ENCODE data around the gene PLK5.
A peak's percentile ranks its signal among the peaks of the same experiment; 100 is the strongest.
"Not testable (repeated sequence)": the region's sequence is repeated elsewhere in the genome, so short reads cannot be mapped to it uniquely, and the experiment has no call there.

PLK5 gene

GRCh38 chr19:1499231-1499630 lies 24.6 kb upstream of the PLK5 start:
- H2BK5ac ChIP-seq (ENCODE audit: low read length); H3K27ac ChIP-seq (replicated peaks; ENCODE audit: low read length); H2AK5ac ChIP-seq (ENCODE audit: low read depth, low read length); DNase-seq (ENCODE audit: low spot score); H2BK15ac ChIP-seq (ENCODE audit: low read length); H2BK12ac ChIP-seq (ENCODE audit: low read length); H3K4me2 ChIP-seq (ENCODE audit: insufficient read depth, low read length, poor library complexity, severe bottlenecking); H3K36me3 ChIP-seq (replicated peaks in 1 of 2; ENCODE audit: control insufficient read depth in 2 of 2, insufficient read depth in 2 of 2, low read length in 2 of 2); H3K18ac ChIP-seq (ENCODE audit: low read length); H3K79me1 ChIP-seq (ENCODE audit: low read depth, low read length); H4K91ac ChIP-seq (ENCODE audit: low read depth, low read length, poor library complexity); H3K9ac ChIP-seq (ENCODE audit: low read depth, low read length, poor library complexity); H4K8ac ChIP-seq (ENCODE audit: low read depth, low read length); H3K14ac ChIP-seq (ENCODE audit: low read length); H2BK120ac ChIP-seq (ENCODE audit: low read depth, low read length); H3K23ac ChIP-seq (ENCODE audit: low read depth, low read length, poor library complexity); H3K4me3 ChIP-seq (ENCODE audit: low read length in 2 of 2); H2AFZ ChIP-seq (ENCODE audit: low read length); H3K4ac ChIP-seq (ENCODE audit: low read length); H3K9me3 ChIP-seq (replicated peaks in 1 of 2; ENCODE audit: control insufficient read depth in 2 of 2, insufficient read depth in 1 of 2, low read depth in 1 of 2, low read length in 2 of 2): not testable (repeated sequence)
- peaks cover 0 to 16% (median 15%) of the 10 kb centered on the region in 3 experiments for H3K27me3 ChIP-seq (ENCODE audit: control insufficient read depth in 3 of 3, insufficient read depth in 3 of 3, low read depth in 1 of 3, low read length in 3 of 3)
- WGBS, 2 donors (ENCODE audit: extremely low coverage in 2 of 2, insufficient read length in 2 of 2, insufficient replicate concordance in 1 of 2) = no CpG with 5 or more reads among the region's 34 CpGs
- H3K4me1 ChIP-seq (ENCODE audit: control insufficient read depth in 2 of 2, insufficient read depth in 1 of 2, low read depth in 1 of 2, low read length in 2 of 2) = peaks cover 7 to 10% of the 10 kb centered on the region in 2 donors

- peaks cover 7 to 10% of the 10 kb centered on the region in 2 donors for H3K4me1 ChIP-seq (ENCODE audit: control insufficient read depth in 2 of 2, insufficient read depth in 1 of 2, low read depth in 1 of 2, low read length in 2 of 2)
- H3K79me1 ChIP-seq (ENCODE audit: low read depth, low read length) = no peaks in the 10 kb centered on the region
- WGBS, 2 donors (ENCODE audit: extremely low coverage in 2 of 2, insufficient read length in 2 of 2, insufficient replicate concordance in 1 of 2) = no CpG with 5 or more reads among the region's 9 CpGs
- H2BK12ac ChIP-seq (ENCODE audit: low read length) = no peak overlapping the region
- H3K4me3 ChIP-seq (ENCODE audit: low read length in 2 of 2) = no peak overlapping the region
- no peak overlapping the region for H4K91ac ChIP-seq (ENCODE audit: low read depth, low read length, poor library complexity)
- H2BK5ac ChIP-seq (ENCODE audit: low read length) = no peak overlapping the region
- no peak overlapping the region for H2AK5ac ChIP-seq (ENCODE audit: low read depth, low read length)
- no peak overlapping the region for H3K27ac ChIP-seq (replicated peaks; ENCODE audit: low read length)
- peaks cover 0 to 19% (median 18%) of the 10 kb centered on the region in 3 experiments for H3K27me3 ChIP-seq (ENCODE audit: control insufficient read depth in 3 of 3, insufficient read depth in 3 of 3, low read depth in 1 of 3, low read length in 3 of 3)
- no peak overlapping the region for H3K14ac ChIP-seq (ENCODE audit: low read length)
- H2AFZ ChIP-seq (ENCODE audit: low read length) = no peak overlapping the region
- no peak overlapping the region for H3K4me2 ChIP-seq (ENCODE audit: insufficient read depth, low read length, poor library complexity, severe bottlenecking)
- no peak overlapping the region for H2BK15ac ChIP-seq (ENCODE audit: low read length)
- DNase-seq (ENCODE audit: low spot score) = no peak
- H3K23ac ChIP-seq (ENCODE audit: low read depth, low read length, poor library complexity) = no peak overlapping the region
- no peak overlapping the region for H3K9ac ChIP-seq (ENCODE audit: low read depth, low read length, poor library complexity)
- no peak overlapping the region for H3K18ac ChIP-seq (ENCODE audit: low read length)
- H3K9me3 ChIP-seq (replicated peaks in 1 of 2; ENCODE audit: control insufficient read depth in 2 of 2, insufficient read depth in 1 of 2, low read depth in 1 of 2, low read length in 2 of 2) = peaks cover 0 to 4% of the 10 kb centered on the region in 2 donors
- no peak overlapping the region for H2BK120ac ChIP-seq (ENCODE audit: low read depth, low read length)
- no peak overlapping the region for H4K8ac ChIP-seq (ENCODE audit: low read depth, low read length)
- no peak overlapping the region for H3K4ac ChIP-seq (ENCODE audit: low read length)
- H3K36me3 ChIP-seq (replicated peaks in 1 of 2; ENCODE audit: control insufficient read depth in 2 of 2, insufficient read depth in 2 of 2, low read length in 2 of 2) = no peaks in the 10 kb centered on the region
These were observed 22.7 kb upstream of the PLK5 start for GRCh38 chr19:1501200-1501595.

GRCh38 chr19:1502433-1503088 lies 21.3 kb upstream of the PLK5 start:
- Histone ChIP-seq H2AK5ac (ENCODE audit: low read depth, low read length) (peak overlapping the region; percentile 2), H3K9me3 (replicated peaks in 1 of 2; ENCODE audit: control insufficient read depth in 2 of 2, insufficient read depth in 1 of 2, low read depth in 1 of 2, low read length in 2 of 2) (peaks cover 0 to 4% of the 10 kb centered on the region in 2 donors), H3K9ac (ENCODE audit: low read depth, low read length, poor library complexity) (no peak overlapping the region), H3K27me3 (ENCODE audit: control insufficient read depth in 3 of 3, insufficient read depth in 3 of 3, low read depth in 1 of 3, low read length in 3 of 3) (peaks cover 0 to 19% (median 18%) of the 10 kb centered on the region in 3 experiments), H3K4ac (ENCODE audit: low read length) (no peak overlapping the region), H3K36me3 (replicated peaks in 1 of 2; ENCODE audit: control insufficient read depth in 2 of 2, insufficient read depth in 2 of 2, low read length in 2 of 2) (no peaks in the 10 kb centered on the region), H2BK5ac (ENCODE audit: low read length) (no peak overlapping the region), H3K23ac (ENCODE audit: low read depth, low read length, poor library complexity) (no peak overlapping the region), H3K4me1 (ENCODE audit: control insufficient read depth in 2 of 2, insufficient read depth in 1 of 2, low read depth in 1 of 2, low read length in 2 of 2) (peaks cover 7 to 8% of the 10 kb centered on the region in 2 donors), H3K4me2 (ENCODE audit: insufficient read depth, low read length, poor library complexity, severe bottlenecking) (no peak overlapping the region), H3K79me1 (ENCODE audit: low read depth, low read length) (no peaks in the 10 kb centered on the region), H4K91ac (ENCODE audit: low read depth, low read length, poor library complexity) (no peak overlapping the region), H2AFZ (ENCODE audit: low read length) (peak overlapping the region; percentile 74), H3K27ac (replicated peaks; ENCODE audit: low read length) (no peak overlapping the region), H3K14ac (ENCODE audit: low read length) (no peak overlapping the region), H2BK15ac (ENCODE audit: low read length) (peak overlapping the region; percentile 17), H3K4me3 (ENCODE audit: low read length in 2 of 2) (no peak overlapping the region), H3K18ac (ENCODE audit: low read length) (no peak overlapping the region), H2BK120ac (ENCODE audit: low read depth, low read length) (no peak overlapping the region), H2BK12ac (ENCODE audit: low read length) (no peak overlapping the region), H4K8ac (ENCODE audit: low read depth, low read length) (no peak overlapping the region)
- DNase-seq (ENCODE audit: low spot score) = no peak
- WGBS, 2 donors (ENCODE audit: extremely low coverage in 2 of 2, insufficient read length in 2 of 2, insufficient replicate concordance in 1 of 2) = no CpG with 5 or more reads among the region's 14 CpGs

- H4K8ac ChIP-seq (ENCODE audit: low read depth, low read length) = no peak overlapping the region
- peaks cover 0 to 4% of the 10 kb centered on the region in 2 donors for H3K9me3 ChIP-seq (replicated peaks in 1 of 2; ENCODE audit: control insufficient read depth in 2 of 2, insufficient read depth in 1 of 2, low read depth in 1 of 2, low read length in 2 of 2)
- no peaks in the 10 kb centered on the region for H3K79me1 ChIP-seq (ENCODE audit: low read depth, low read length)
- peak overlapping the region; percentile 74 for H2BK15ac ChIP-seq (ENCODE audit: low read length)
- H3K4ac ChIP-seq (ENCODE audit: low read length) = no peak overlapping the region
- peak overlapping the region; percentile 32 for H3K23ac ChIP-seq (ENCODE audit: low read depth, low read length, poor library complexity)
- no peak overlapping the region for H4K91ac ChIP-seq (ENCODE audit: low read depth, low read length, poor library complexity)
- peak overlapping the region; percentile 74 for H2AFZ ChIP-seq (ENCODE audit: low read length)
- H3K27ac ChIP-seq (replicated peaks; ENCODE audit: low read length) = no peak overlapping the region
- H3K4me2 ChIP-seq (ENCODE audit: insufficient read depth, low read length, poor library complexity, severe bottlenecking) = peak overlapping the region; percentile 37
- no peak overlapping the region for H3K4me3 ChIP-seq (ENCODE audit: low read length in 2 of 2)
- peak overlapping the region; percentile 7 for H3K9ac ChIP-seq (ENCODE audit: low read depth, low read length, poor library complexity)
- peaks cover 7% of the 10 kb centered on the region in 2 donors for H3K4me1 ChIP-seq (ENCODE audit: control insufficient read depth in 2 of 2, insufficient read depth in 1 of 2, low read depth in 1 of 2, low read length in 2 of 2)
- H2AK5ac ChIP-seq (ENCODE audit: low read depth, low read length) = peak overlapping the region; percentile 93
- no peak for DNase-seq (ENCODE audit: low spot score)
- peak overlapping the region; percentile 82 for H3K18ac ChIP-seq (ENCODE audit: low read length)
- peaks cover 0 to 19% (median 18%) of the 10 kb centered on the region in 3 experiments for H3K27me3 ChIP-seq (ENCODE audit: control insufficient read depth in 3 of 3, insufficient read depth in 3 of 3, low read depth in 1 of 3, low read length in 3 of 3)
- peak overlapping the region; percentile 95 for H2BK12ac ChIP-seq (ENCODE audit: low read length)
- no peaks in the 10 kb centered on the region for H3K36me3 ChIP-seq (replicated peaks in 1 of 2; ENCODE audit: control insufficient read depth in 2 of 2, insufficient read depth in 2 of 2, low read length in 2 of 2)
- WGBS, 2 donors (ENCODE audit: extremely low coverage in 2 of 2, insufficient read length in 2 of 2, insufficient replicate concordance in 1 of 2) = no CpG with 5 or more reads among the region's 49 CpGs
- H3K14ac ChIP-seq (ENCODE audit: low read length) = peak overlapping the region; percentile 71
- H2BK5ac ChIP-seq (ENCODE audit: low read length) = no peak overlapping the region
- H2BK120ac ChIP-seq (ENCODE audit: low read depth, low read length) = peak overlapping the region; percentile 55
These were observed 20.6 kb upstream of the PLK5 start for GRCh38 chr19:1503089-1503924.
